T-helper 1 cell treated with Interleukin-12 subunit alpha and Interleukin-12 subunit beta and Interleukin-4 antibody, amounts not matched to agents 30 μg/mL and 1 μg/mL, for 36 hours (primary cell): Measurements from ENCODE around the gene PEX3.
A peak's percentile ranks its signal among the peaks of the same experiment; 100 is the strongest.

Source experiments
- H3K27ac Mint-ChIP-seq: one replicate; pipeline ENCODE4 v1.8.0; 2021; ENCODE audit warnings: mild to moderate bottlenecking, mixed read lengths
- H3K27me3 Mint-ChIP-seq: one replicate; pipeline ENCODE4 v1.8.0; 2021; ENCODE audit warnings: low read depth, mixed read lengths
- H3K36me3 Mint-ChIP-seq: one replicate; pipeline ENCODE4 v1.8.0; 2021; ENCODE audit warnings: low read depth, mixed read lengths
- H3K4me1 Mint-ChIP-seq: one replicate; pipeline ENCODE4 v1.8.0; 2021; ENCODE audit warnings: low read depth, mixed read lengths
- H3K4me3 Mint-ChIP-seq: one replicate; pipeline ENCODE4 v1.8.0; 2021; ENCODE audit warnings: mild to moderate bottlenecking, moderate library complexity, mixed read lengths
- H3K9me3 Mint-ChIP-seq: one replicate; pipeline ENCODE4 v1.8.0; 2021; ENCODE audit warnings: mixed read lengths

PEX3 gene

GRCh38 chr6:143531720-143532499 lies 81.3 kb downstream of the PEX3 start:
- Mint-ChIP-seq H3K36me3 (peaks cover 2% of the 10 kb centered on the region), H3K4me1 (peaks cover 14% of the 10 kb centered on the region), H3K27ac (no peak overlapping the region), H3K9me3 (no peaks in the 10 kb centered on the region), H3K27me3 (no peaks in the 10 kb centered on the region), H3K4me3 (no peak overlapping the region)

GRCh38 chr6:143535189-143535614 lies 84.6 kb downstream of the PEX3 start:
- Mint-ChIP-seq H3K27ac (no peak overlapping the region), H3K27me3 (no peaks in the 10 kb centered on the region), H3K36me3 (peaks cover 4% of the 10 kb centered on the region), H3K4me3 (no peak overlapping the region), H3K9me3 (no peaks in the 10 kb centered on the region), H3K4me1 (peaks cover 31% of the 10 kb centered on the region)

GRCh38 chr6:143536461-143536865 lies 85.9 kb downstream of the PEX3 start:
- Mint-ChIP-seq H3K9me3 (no peaks in the 10 kb centered on the region), H3K27ac (peak overlapping the region; percentile 72), H3K36me3 (peaks cover 5% of the 10 kb centered on the region), H3K27me3 (no peaks in the 10 kb centered on the region), H3K4me3 (peak overlapping the region; percentile 86), H3K4me1 (peaks cover 36% of the 10 kb centered on the region)

- Mint-ChIP-seq H3K9me3 (no peaks in the 10 kb centered on the region), H3K4me1 (peaks cover 41% of the 10 kb centered on the region), H3K27me3 (no peaks in the 10 kb centered on the region), H3K36me3 (peaks cover 5% of the 10 kb centered on the region), H3K27ac (peak overlapping the region; percentile 65), H3K4me3 (peak overlapping the region; percentile 86)
These were observed 86.5 kb downstream of the PEX3 start for GRCh38 chr6:143536866-143537691.

DNA sequence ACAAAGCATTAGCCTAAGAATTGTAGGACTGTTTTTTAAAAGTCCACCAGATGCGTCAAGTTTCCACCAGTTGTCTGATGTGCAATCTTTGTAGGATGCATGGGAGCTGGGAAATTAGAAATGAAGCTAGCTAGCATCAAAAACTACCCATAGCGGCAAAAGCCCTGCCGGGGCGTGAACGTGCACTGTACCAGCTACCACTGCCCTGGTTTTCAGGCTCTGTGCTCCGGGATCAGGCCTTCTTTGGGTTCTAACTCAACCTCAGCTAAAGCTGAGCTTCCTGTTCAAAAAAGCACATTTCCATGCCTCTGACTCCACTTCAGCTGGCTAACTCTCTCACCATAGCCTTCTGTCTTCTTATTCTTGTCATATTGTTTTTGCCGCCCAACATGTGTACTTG lies 87.8 kb downstream of the PEX3 start:
- H3K4me1 Mint-ChIP-seq = peaks cover 54% of the 10 kb centered on the region
- no peaks in the 10 kb centered on the region for H3K27me3 Mint-ChIP-seq
- H3K4me3 Mint-ChIP-seq = peak overlapping the region; percentile 80
- H3K36me3 Mint-ChIP-seq = peaks cover 5% of the 10 kb centered on the region
- H3K27ac Mint-ChIP-seq = peak overlapping the region; percentile 77
- H3K9me3 Mint-ChIP-seq = no peaks in the 10 kb centered on the region

DNA sequence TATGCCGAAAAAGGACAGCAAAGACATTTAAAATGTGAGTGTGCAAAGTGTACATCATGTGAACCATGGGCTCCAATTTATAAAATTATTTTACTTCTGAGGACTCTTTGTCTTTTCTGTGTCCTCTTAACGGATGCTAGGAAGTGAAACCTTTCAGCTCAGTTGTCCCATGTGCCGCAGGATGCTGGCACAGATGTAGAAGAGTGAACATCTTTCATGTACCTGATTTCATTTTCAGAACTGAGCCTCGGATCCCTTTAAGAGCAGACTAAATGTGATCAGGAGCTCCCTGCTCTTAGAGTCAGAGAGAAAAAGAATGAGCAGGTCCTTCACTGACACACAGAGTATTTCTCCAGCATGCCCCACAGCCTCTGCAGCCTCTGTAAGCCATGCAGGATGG lies 88.5 kb downstream of the PEX3 start:
- no peaks in the 10 kb centered on the region for H3K9me3 Mint-ChIP-seq
- peaks cover 5% of the 10 kb centered on the region for H3K36me3 Mint-ChIP-seq
- peak overlapping the region; percentile 45 for H3K27ac Mint-ChIP-seq
- H3K4me1 Mint-ChIP-seq = peaks cover 60% of the 10 kb centered on the region
- H3K27me3 Mint-ChIP-seq = no peaks in the 10 kb centered on the region
- H3K4me3 Mint-ChIP-seq = no peak overlapping the region

- H3K4me3 Mint-ChIP-seq = peak overlapping the region; percentile 40
- no peaks in the 10 kb centered on the region for H3K9me3 Mint-ChIP-seq
- no peaks in the 10 kb centered on the region for H3K27me3 Mint-ChIP-seq
- H3K4me1 Mint-ChIP-seq = peaks cover 63% of the 10 kb centered on the region
- H3K36me3 Mint-ChIP-seq = peaks cover 7% of the 10 kb centered on the region
- H3K27ac Mint-ChIP-seq = peak overlapping the region; percentile 68
These were observed 89.1 kb downstream of the PEX3 start for GRCh38 chr6:143539734-143540133.

DNA sequence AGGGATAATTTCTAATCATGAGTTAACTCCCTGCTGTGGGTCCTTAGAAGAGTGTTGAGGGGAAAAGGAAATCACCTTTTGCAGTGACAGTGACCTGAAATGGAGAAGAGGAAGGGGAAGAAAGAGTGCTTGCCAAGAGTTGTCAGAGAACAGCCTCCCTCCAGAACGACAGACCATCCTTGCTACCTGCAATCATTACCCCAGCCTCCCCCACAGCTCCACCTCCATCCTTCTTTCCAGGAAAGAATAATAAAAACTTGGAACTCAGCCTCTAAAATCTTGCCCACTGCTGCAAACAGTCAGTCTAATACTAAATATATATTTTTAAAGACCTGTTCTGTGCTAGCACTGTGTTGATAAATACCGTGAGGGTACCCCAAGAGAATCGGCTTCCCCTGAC lies 89.6 kb downstream of the PEX3 start:
- H3K4me1 Mint-ChIP-seq = peaks cover 67% of the 10 kb centered on the region
- peaks cover 7% of the 10 kb centered on the region for H3K36me3 Mint-ChIP-seq
- H3K27ac Mint-ChIP-seq = peak overlapping the region; percentile 68
- no peaks in the 10 kb centered on the region for H3K27me3 Mint-ChIP-seq
- H3K9me3 Mint-ChIP-seq = no peaks in the 10 kb centered on the region
- peak overlapping the region; percentile 40 for H3K4me3 Mint-ChIP-seq
